ENCODE results near the gene DHX58. TPM values are rescaled to one million over a fixed set of nuclear protein-coding genes. Genes with fewer than 3 reads are reported as not detected.

DHX58 gene
- total and polyA plus RNA-seq, 4 donors: 4.0 to 21.9 (median 12.2) TPM

DNA sequence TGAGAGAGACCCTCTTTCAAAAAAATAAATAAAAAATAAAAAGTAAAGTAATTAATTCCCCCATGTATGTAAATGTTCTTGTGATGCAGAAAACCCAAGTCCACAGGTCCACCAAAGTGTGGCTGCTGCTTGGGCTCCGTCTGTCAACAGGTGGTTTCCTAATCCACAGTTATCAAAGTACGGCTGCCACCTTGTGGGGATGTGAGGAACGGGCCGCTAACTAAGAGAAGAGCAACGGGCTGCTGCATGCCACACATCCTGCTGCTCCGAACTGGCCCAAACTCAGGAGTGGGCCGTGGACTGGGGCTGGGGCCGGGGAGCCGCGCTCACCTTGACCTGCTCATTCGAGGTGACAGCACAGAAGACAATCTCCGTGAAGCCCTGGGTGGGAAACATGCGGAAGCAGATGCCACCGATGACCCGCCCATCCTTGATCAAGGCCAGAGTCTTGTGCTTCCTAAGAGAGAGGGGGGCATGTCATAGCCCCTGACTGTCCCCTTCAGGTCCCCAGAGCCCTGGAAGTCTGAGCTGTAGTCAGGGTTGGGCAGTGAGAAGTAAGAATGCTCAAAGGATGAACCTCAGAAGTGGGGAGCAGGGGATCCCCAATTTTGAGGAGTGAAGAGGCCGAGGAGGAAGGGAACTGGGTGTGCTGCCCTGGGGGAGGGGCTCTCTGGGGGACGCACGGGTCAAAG is 4.3 kb upstream of the DHX58 start (continued):
- TF ChIP-seq, protein P1, sequence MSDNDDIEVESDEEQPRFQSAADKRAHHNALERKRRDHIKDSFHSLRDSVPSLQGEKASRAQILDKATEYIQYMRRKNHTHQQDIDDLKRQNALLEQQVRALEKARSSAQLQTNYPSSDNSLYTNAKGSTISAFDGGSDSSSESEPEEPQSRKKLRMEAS (IDR thresholded peaks at IDR 0.05): no peak
- TF ChIP-seq HNF4A (conservative IDR thresholded peaks at IDR 0.05): peak; percentile 62 to 69

DNA sequence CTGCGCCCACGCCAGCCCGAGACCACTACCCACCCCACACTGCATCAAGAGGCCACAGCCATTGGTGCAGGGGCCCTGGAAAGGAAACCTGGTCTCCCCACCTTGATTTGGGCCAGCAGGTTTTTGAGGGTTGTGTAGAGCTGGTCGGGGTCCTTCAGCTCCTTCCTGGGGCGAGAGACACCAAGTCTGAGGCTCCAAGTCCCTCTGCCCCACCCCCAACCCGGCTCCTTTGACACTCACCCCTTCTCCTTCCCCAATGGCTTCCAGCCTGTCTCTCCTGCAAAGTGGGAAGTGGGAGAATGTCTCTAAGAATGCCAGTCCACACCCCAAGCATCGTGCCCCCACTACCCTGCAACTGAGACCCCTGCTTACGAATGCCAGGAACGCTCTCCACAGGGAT is 1.6 kb upstream of the DHX58 start:
- 92% methylated on average over 9 of the region's 9 CpGs for WGBS
- Histone ChIP-seq H3K36me3 (ENCODE audit: control insufficient read depth in 4 of 4, insufficient read depth in 3 of 4, low read depth in 1 of 4, low read length in 3 of 4) (peaks cover 0 to 13% (median 7%) of the 10 kb centered on the region in 4 donors), H3K9me3 (ENCODE audit: control insufficient read depth in 4 of 4, low read length in 3 of 4) (no peaks in the 10 kb centered on the region)

More for the DNA sequence above, 1.6 kb upstream of the DHX58 start:
- TF ChIP-seq YY1 (IDR thresholded peaks at IDR 0.05) (no peak), RXRA (IDR thresholded peaks at IDR 0.05) (no peak), EGR1 (IDR thresholded peaks at IDR 0.05; ENCODE audit: low read depth in 2 of 2) (no peak), GABPA (IDR thresholded peaks at IDR 0.05 in 1 of 2, conservative IDR thresholded peaks at IDR 0.05 in 1 of 2) (no peak), FOXA1 (IDR thresholded peaks at IDR 0.05) (no peak), NR2F2 (IDR thresholded peaks at IDR 0.05) (no peak), TAF1 (conservative IDR thresholded peaks at IDR 0.05) (no peak), JUND (IDR thresholded peaks at IDR 0.05) (no peak), FOXA2 (IDR thresholded peaks at IDR 0.05) (no peak), HNF4A (conservative IDR thresholded peaks at IDR 0.05) (no peak), SP1 (IDR thresholded peaks at IDR 0.05) (no peak)
- TF ChIP-seq, protein P2, sequence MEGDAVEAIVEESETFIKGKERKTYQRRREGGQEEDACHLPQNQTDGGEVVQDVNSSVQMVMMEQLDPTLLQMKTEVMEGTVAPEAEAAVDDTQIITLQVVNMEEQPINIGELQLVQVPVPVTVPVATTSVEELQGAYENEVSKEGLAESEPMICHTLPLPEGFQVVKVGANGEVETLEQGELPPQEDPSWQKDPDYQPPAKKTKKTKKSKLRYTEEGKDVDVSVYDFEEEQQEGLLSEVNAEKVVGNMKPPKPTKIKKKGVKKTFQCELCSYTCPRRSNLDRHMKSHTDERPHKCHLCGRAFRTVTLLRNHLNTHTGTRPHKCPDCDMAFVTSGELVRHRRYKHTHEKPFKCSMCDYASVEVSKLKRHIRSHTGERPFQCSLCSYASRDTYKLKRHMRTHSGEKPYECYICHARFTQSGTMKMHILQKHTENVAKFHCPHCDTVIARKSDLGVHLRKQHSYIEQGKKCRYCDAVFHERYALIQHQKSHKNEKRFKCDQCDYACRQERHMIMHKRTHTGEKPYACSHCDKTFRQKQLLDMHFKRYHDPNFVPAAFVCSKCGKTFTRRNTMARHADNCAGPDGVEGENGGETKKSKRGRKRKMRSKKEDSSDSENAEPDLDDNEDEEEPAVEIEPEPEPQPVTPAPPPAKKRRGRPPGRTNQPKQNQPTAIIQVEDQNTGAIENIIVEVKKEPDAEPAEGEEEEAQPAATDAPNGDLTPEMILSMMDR (IDR thresholded peaks at IDR 0.05; ENCODE audit: low read depth, low read length, missing input control): no peak
- TF ChIP-seq, protein P3, sequence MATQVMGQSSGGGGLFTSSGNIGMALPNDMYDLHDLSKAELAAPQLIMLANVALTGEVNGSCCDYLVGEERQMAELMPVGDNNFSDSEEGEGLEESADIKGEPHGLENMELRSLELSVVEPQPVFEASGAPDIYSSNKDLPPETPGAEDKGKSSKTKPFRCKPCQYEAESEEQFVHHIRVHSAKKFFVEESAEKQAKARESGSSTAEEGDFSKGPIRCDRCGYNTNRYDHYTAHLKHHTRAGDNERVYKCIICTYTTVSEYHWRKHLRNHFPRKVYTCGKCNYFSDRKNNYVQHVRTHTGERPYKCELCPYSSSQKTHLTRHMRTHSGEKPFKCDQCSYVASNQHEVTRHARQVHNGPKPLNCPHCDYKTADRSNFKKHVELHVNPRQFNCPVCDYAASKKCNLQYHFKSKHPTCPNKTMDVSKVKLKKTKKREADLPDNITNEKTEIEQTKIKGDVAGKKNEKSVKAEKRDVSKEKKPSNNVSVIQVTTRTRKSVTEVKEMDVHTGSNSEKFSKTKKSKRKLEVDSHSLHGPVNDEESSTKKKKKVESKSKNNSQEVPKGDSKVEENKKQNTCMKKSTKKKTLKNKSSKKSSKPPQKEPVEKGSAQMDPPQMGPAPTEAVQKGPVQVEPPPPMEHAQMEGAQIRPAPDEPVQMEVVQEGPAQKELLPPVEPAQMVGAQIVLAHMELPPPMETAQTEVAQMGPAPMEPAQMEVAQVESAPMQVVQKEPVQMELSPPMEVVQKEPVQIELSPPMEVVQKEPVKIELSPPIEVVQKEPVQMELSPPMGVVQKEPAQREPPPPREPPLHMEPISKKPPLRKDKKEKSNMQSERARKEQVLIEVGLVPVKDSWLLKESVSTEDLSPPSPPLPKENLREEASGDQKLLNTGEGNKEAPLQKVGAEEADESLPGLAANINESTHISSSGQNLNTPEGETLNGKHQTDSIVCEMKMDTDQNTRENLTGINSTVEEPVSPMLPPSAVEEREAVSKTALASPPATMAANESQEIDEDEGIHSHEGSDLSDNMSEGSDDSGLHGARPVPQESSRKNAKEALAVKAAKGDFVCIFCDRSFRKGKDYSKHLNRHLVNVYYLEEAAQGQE (IDR thresholded peaks at IDR 0.05): no peak
- TF ChIP-seq, protein P1 (IDR thresholded peaks at IDR 0.05): no peak
- Histone ChIP-seq H3K4me1 (ENCODE audit: control insufficient read depth in 4 of 4, insufficient read depth in 4 of 4, low read length in 3 of 4) (peaks cover 11 to 36% (median 29%) of the 10 kb centered on the region in 4 donors), H3K27ac (ENCODE audit: low read depth in 1 of 2, low read length in 2 of 2) (no peak overlapping the region), H3K4me3 (ENCODE audit: low read depth in 1 of 3, low read length in 3 of 3) (no peak overlapping the region), H3K9ac (ENCODE audit: low read depth in 1 of 2, low read length in 2 of 2) (no peak overlapping the region), H3K27me3 (ENCODE audit: control insufficient read depth in 4 of 4, insufficient read depth in 4 of 4, low read length in 3 of 4) (no peaks in the 10 kb centered on the region)
- DNase-seq (ENCODE audit: low spot score): no peak
